Right atrium auricular region (tissue), 2 donors: ENCODE results near the gene DMD. TPM values are rescaled to one million over a fixed set of nuclear protein-coding genes. Genes with fewer than 3 reads are reported as not detected.

Experiments used
- DNase-seq: peaks from one replicate; pipeline ENCODE4 v3.0.0-alpha.2; 2019; ENCODE audit warnings: low spot score
- H3K27ac ChIP-seq, 2 donors: fragments of 200-600 bp; sonication (generic); 1 replicate in 1 of 2; 2 replicates in 1 of 2; pipeline ENCODE4 v1.5.1; 2016 to 2019
- H3K27me3 ChIP-seq, 2 donors: fragments of 200-600 bp; sonication (generic); one replicate each; pipeline versions ENCODE4 v1.5.1 to v1.6.0; 2017 to 2019
- H3K36me3 ChIP-seq: fragments of 200-600 bp; sonication (generic); one replicate; pipeline ENCODE4 v1.5.1; 2016
- H3K4me1 ChIP-seq, 2 donors: fragments of 200-600 bp; sonication (generic); one replicate each; pipeline versions ENCODE4 v1.5.1 to v1.6.0; 2017 to 2019
- H3K4me3 ChIP-seq, 2 donors: fragments of 200-600 bp; sonication (generic); 1 replicate in 1 of 2; 2 replicates in 1 of 2; pipeline ENCODE4 v1.5.1; 2017 to 2019; ENCODE audit warnings: mild to moderate bottlenecking in 1 of 2, moderate library complexity in 1 of 2
- H3K9me3 ChIP-seq, 2 donors: fragments of 200-600 bp; sonication (generic); one replicate each; pipeline ENCODE4 v1.5.1; 2019
- total RNA-seq, 2 donors: library from RNA; depleted of rRNA; stranded (reverse); fragments of >200 nt; gene quantifications; one replicate each; pipeline ENCODE4 v1.1.0, GENCODE V29; 2016
- TF ChIP-seq, protein P1 (sequence below), 2 donors: fragments of 200-600 bp; sonication (generic); IDR thresholded peaks; one replicate each; pipeline ENCODE4 v1.5.1; 2019; ENCODE audit warnings: antibody characterized with exemption in 2 of 2

Gene DMD
- total RNA-seq, 2 donors from 2014 or later, result 111 to 135 TPM

DNA sequence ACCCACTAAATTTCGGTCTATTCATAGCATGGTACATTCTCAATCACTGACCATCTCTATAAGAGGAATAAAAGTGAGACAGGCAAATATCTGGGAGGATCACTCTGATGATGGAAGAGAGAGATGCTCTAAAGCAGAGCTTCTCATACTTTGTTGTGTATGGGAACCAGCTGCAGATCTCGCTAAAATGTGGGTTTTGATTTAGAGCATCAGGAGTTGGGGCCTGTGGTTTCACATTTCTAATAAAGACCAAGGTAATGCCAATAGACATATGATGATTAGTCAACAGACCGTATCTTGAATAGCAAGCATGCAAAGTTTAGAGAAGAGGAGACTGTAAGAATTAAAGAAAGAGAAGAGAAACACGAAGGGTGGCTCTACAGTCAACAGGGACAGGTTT is 2032.1 kb downstream of the DMD start:
- H3K4me1 ChIP-seq, result no peaks in the 10 kb centered on the region
- TF ChIP-seq, protein P1, sequence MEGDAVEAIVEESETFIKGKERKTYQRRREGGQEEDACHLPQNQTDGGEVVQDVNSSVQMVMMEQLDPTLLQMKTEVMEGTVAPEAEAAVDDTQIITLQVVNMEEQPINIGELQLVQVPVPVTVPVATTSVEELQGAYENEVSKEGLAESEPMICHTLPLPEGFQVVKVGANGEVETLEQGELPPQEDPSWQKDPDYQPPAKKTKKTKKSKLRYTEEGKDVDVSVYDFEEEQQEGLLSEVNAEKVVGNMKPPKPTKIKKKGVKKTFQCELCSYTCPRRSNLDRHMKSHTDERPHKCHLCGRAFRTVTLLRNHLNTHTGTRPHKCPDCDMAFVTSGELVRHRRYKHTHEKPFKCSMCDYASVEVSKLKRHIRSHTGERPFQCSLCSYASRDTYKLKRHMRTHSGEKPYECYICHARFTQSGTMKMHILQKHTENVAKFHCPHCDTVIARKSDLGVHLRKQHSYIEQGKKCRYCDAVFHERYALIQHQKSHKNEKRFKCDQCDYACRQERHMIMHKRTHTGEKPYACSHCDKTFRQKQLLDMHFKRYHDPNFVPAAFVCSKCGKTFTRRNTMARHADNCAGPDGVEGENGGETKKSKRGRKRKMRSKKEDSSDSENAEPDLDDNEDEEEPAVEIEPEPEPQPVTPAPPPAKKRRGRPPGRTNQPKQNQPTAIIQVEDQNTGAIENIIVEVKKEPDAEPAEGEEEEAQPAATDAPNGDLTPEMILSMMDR (IDR thresholded peaks at IDR 0.05), result no peak
- no peaks in the 10 kb centered on the region for H3K27me3 ChIP-seq
- no peak for DNase-seq
- H3K9me3 ChIP-seq, result no peaks in the 10 kb centered on the region
- no peak overlapping the region for H3K4me3 ChIP-seq
- no peak overlapping the region for H3K27ac ChIP-seq
- no peaks in the 10 kb centered on the region for H3K36me3 ChIP-seq

- Histone ChIP-seq H3K27ac (no peak overlapping the region), H3K4me1 (no peaks in the 10 kb centered on the region), H3K9me3 (no peaks in the 10 kb centered on the region), H3K36me3 (no peaks in the 10 kb centered on the region), H3K27me3 (no peaks in the 10 kb centered on the region), H3K4me3 (no peak overlapping the region)
- TF ChIP-seq, protein P1 (IDR thresholded peaks at IDR 0.05), result no peak
- no peak for DNase-seq
Observed at GRCh38 chrX:31178769-31179125, 2032.6 kb downstream of the DMD start.

GRCh38 chrX:31178064-31178768 is 2033.1 kb downstream of the DMD start:
- H3K4me3 ChIP-seq, result no peak overlapping the region
- H3K4me1 ChIP-seq, result no peaks in the 10 kb centered on the region
- no peaks in the 10 kb centered on the region for H3K27me3 ChIP-seq
- H3K9me3 ChIP-seq, result no peaks in the 10 kb centered on the region
- H3K36me3 ChIP-seq, result no peaks in the 10 kb centered on the region
- no peak overlapping the region for H3K27ac ChIP-seq
- DNase-seq, result no peak
- TF ChIP-seq, protein P1 (IDR thresholded peaks at IDR 0.05), result no peak

- no peak for DNase-seq
- Histone ChIP-seq H3K36me3 (no peaks in the 10 kb centered on the region), H3K9me3 (no peaks in the 10 kb centered on the region)
Observed at GRCh38 chrX:31170792-31171191, 2040.6 kb downstream of the DMD start.

DNA sequence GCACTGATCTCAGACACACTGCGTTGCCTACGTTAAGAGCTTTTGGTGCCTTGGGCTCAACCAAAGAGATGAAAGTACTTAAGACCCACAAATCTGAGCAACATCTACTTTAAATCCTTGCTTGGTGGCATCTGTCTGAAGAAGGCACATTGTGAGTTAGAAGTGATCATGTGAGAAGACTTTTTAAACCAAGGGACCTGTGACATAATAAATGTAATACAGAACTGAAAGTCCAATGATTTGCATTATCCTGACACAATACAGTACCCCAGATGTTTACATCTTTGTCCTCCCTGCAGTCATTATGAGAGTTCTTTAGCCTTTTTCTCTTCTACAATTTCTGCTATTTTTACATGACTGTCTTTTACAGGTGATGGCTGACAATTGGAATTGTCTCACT is 2042.8 kb downstream of the DMD start:
- TF ChIP-seq, protein P1 (IDR thresholded peaks at IDR 0.05), result no peak
- DNase-seq, result no peak
- Histone ChIP-seq H3K27ac (no peak overlapping the region), H3K27me3 (no peaks in the 10 kb centered on the region), H3K4me3 (no peak overlapping the region), H3K4me1 (no peaks in the 10 kb centered on the region), H3K36me3 (no peaks in the 10 kb centered on the region), H3K9me3 (no peaks in the 10 kb centered on the region)

More at GRCh38 chrX:31170792-31171191, 2040.6 kb downstream of the DMD start:
- no peak overlapping the region for H3K27ac ChIP-seq
- no peak overlapping the region for H3K4me3 ChIP-seq
- TF ChIP-seq, protein P1 (IDR thresholded peaks at IDR 0.05), result no peak
- H3K4me1 ChIP-seq, result no peaks in the 10 kb centered on the region
- no peaks in the 10 kb centered on the region for H3K27me3 ChIP-seq

DNA sequence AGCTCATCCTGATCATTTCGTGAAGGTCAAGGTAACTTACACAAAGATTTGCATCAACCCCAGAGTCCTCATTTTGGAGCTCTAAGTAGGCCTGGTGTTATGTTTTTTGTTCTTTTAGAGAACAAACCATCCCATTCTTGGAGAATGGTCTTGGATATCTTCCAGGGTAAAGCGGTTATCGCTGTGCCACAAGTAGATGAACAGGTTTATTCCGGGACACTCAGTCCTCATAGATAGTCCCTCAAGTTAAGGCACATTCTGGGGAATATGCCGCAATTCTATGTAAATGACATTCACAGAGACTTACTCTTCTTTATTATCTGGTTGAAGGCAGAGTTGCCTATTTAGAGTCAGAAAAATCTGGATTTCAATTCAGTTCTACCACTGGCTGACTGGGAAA is 2044.5 kb downstream of the DMD start:
- H3K9me3 ChIP-seq, result no peaks in the 10 kb centered on the region
- no peaks in the 10 kb centered on the region for H3K27me3 ChIP-seq
- no peak for DNase-seq
- H3K36me3 ChIP-seq, result no peaks in the 10 kb centered on the region
- H3K27ac ChIP-seq, result no peak overlapping the region
- H3K4me3 ChIP-seq, result no peak overlapping the region
- TF ChIP-seq, protein P1 (IDR thresholded peaks at IDR 0.05), result no peak
- no peaks in the 10 kb centered on the region for H3K4me1 ChIP-seq
